Breast epithelium (tissue), 3 donors: ENCODE measurements around the gene NR6A1.

Source experiments
- POLR2A ChIP-seq: fragments of 450-650 bp; IDR thresholded peaks from one replicate; pipeline ENCODE4 v1.6.1; 2016; ENCODE audit warnings: antibody characterized with exemption, mild to moderate bottlenecking, moderate library complexity
- POLR2AphosphoS5 ChIP-seq, 3 donors: sonication (generic); formaldehyde crosslinking; IDR thresholded peaks; one replicate each; pipeline ENCODE4 v1.6.1; 2017; ENCODE audit warnings: antibody characterized with exemption in 3 of 3
- TF ChIP-seq, protein P1 (sequence below), 3 donors: fragments of 450-650 bp; IDR thresholded peaks; one replicate each; pipeline ENCODE4 v1.5.1; 2016 to 2017; ENCODE audit warnings: antibody characterized with exemption in 3 of 3, mild to moderate bottlenecking in 3 of 3, moderate library complexity in 3 of 3

DNA sequence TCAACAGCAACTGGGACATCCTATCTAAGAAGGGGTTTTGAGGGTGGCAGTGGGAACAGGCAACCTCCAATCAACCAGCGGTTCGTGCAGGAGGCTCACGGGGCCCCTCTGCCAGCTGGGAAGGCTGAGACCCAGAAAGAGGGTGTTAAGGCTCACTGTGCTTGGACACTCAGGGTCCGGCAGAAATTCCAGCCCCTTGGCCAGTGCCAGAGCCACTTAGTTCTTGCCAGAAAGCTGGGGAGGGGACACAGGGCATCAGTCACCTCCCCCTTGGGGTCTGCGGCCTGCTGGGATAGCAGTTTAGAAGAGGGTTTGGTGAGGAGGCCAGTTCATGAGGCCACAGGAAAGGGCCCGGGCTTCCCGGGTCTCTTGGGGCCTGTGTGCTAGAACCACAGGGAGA, 300.4 kb downstream of the NR6A1 start:
- TF ChIP-seq POLR2A (no peak), POLR2AphosphoS5 (IDR thresholded peaks at IDR 0.05) (no peak)
- TF ChIP-seq, protein P1, sequence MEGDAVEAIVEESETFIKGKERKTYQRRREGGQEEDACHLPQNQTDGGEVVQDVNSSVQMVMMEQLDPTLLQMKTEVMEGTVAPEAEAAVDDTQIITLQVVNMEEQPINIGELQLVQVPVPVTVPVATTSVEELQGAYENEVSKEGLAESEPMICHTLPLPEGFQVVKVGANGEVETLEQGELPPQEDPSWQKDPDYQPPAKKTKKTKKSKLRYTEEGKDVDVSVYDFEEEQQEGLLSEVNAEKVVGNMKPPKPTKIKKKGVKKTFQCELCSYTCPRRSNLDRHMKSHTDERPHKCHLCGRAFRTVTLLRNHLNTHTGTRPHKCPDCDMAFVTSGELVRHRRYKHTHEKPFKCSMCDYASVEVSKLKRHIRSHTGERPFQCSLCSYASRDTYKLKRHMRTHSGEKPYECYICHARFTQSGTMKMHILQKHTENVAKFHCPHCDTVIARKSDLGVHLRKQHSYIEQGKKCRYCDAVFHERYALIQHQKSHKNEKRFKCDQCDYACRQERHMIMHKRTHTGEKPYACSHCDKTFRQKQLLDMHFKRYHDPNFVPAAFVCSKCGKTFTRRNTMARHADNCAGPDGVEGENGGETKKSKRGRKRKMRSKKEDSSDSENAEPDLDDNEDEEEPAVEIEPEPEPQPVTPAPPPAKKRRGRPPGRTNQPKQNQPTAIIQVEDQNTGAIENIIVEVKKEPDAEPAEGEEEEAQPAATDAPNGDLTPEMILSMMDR (IDR thresholded peaks at IDR 0.05): no peak
